ENCODE results near the gene PDGFA. TPM values are rescaled to one million over a fixed set of nuclear protein-coding genes. Genes with fewer than 3 reads are reported as not detected.

Gene PDGFA
- total RNA-seq, 2 donors from 2014 or later, result 34.9 to 50.5 TPM

DNA sequence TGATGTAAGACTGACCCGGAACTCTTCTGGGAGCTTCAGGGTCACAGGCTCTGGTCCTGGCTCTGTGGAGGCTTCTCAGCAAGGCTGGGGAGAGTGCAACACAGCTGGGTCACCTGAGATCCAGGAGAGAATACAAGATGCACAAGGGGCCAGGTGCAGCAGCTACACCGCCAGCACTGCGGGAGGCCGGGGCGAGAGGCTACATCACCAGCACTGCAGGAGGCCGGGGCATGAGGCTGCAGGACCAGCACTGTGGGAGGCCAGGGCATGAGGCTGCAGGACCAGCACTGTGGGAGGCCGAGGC is 44.3 kb downstream of the PDGFA start:
- no peaks in the 10 kb centered on the region for H3K4me1 ChIP-seq
- H3K9me3 ChIP-seq, result no peaks in the 10 kb centered on the region
- intact Hi-C loops (cut with DNase I), result no loop called here
- H3K9ac ChIP-seq (ENCODE audit: low read depth in 2 of 2, low read length in 2 of 2), result no peak overlapping the region
- H3K27ac ChIP-seq, result no peak overlapping the region
- no peak overlapping the region for H3K4me3 ChIP-seq
- no peak for DNase-seq
- no peaks in the 10 kb centered on the region for H3K27me3 ChIP-seq
- H3K36me3 ChIP-seq, result no peaks in the 10 kb centered on the region
- TF ChIP-seq, protein P1, sequence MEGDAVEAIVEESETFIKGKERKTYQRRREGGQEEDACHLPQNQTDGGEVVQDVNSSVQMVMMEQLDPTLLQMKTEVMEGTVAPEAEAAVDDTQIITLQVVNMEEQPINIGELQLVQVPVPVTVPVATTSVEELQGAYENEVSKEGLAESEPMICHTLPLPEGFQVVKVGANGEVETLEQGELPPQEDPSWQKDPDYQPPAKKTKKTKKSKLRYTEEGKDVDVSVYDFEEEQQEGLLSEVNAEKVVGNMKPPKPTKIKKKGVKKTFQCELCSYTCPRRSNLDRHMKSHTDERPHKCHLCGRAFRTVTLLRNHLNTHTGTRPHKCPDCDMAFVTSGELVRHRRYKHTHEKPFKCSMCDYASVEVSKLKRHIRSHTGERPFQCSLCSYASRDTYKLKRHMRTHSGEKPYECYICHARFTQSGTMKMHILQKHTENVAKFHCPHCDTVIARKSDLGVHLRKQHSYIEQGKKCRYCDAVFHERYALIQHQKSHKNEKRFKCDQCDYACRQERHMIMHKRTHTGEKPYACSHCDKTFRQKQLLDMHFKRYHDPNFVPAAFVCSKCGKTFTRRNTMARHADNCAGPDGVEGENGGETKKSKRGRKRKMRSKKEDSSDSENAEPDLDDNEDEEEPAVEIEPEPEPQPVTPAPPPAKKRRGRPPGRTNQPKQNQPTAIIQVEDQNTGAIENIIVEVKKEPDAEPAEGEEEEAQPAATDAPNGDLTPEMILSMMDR (IDR thresholded peaks at IDR 0.05), result no peak

DNA sequence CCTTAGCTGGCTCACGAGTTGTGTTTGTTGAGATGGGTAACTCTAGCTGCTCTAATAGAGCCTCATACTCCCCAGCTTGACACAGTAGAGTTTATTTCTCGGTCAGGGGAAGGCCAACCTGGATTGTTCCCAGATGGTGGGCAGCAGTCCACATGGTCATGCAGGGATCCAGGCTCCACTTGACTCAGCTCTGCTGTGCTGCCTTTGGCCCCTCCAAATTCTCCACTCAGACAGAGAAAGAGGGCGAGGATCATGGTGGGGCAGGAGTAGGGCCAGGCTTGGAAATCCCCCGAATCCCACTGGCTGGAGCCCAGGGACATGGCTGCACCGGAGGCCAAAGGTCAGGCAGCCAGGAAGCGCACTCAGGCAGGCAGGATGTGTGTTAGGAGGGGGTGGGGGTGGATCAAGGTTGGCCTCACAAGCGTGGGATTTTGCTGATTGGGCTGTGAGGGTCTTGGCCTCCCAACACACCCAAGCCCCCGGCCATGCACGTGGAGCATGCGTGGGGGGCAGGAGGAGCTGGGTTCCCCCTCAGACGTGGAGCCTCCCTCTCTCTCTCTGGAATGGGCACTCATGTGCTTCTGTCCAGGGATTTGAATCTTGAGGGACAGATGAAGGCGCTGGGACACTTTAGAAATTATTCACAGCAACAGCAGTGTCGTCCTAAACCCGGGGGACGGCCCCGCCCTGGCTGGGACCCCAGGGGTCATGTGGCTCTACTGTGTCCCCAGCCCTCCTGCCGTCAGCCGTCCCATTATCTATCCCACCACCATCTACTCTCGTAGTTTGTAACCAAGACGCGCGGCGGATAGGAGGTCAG is 44.8 kb downstream of the PDGFA start:
- Histone ChIP-seq H3K36me3 (no peaks in the 10 kb centered on the region), H3K9ac (ENCODE audit: low read depth in 2 of 2, low read length in 2 of 2) (no peak overlapping the region), H3K27me3 (no peaks in the 10 kb centered on the region), H3K27ac (no peak overlapping the region), H3K4me3 (no peak overlapping the region), H3K4me1 (no peaks in the 10 kb centered on the region), H3K9me3 (no peaks in the 10 kb centered on the region)
- intact Hi-C loops (cut with DNase I), result no loop called here
- no peak for DNase-seq
- TF ChIP-seq, protein P1 (IDR thresholded peaks at IDR 0.05), result no peak

DNA sequence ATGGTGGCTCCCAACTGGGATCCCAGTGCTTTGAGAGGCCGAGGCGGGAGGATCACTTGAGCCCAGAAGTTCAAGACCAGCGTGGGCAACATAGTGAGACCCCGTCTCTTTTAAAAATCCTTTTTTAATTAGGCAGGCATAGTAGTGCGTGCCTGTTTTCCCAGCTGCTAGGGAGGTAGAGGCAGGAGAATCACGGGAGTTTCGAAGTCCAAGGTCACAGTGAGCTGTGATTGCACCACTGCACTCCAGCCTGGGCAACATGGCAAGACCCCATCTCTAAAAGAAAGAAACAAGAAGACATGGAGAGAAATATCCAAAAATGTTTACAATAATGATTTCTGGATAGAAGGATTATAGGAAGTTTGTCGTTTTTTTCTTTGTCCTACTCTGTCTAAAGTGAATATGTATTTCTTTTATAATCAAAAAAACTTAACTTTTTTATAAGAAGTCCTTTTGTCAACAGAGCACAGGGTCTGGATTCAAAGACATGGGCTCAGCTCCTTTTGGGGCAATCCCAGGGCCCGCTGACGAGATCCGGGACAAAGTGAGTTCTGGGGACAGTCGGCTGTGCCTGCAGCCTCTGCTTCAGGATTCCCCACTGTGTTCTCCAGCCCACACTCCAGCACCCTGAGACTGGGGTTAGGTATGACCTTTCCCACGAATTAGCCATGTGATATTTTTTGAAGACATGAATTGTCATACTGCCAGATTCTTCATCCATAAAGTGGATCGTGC is 45.6 kb downstream of the PDGFA start:
- intact Hi-C loops (cut with DNase I), result no loop called here
- H3K4me1 ChIP-seq, result no peaks in the 10 kb centered on the region
- no peak overlapping the region for H3K4me3 ChIP-seq
- H3K9ac ChIP-seq (ENCODE audit: low read depth in 2 of 2, low read length in 2 of 2), result no peak overlapping the region
- H3K9me3 ChIP-seq, result no peaks in the 10 kb centered on the region
- TF ChIP-seq, protein P1 (IDR thresholded peaks at IDR 0.05), result no peak
- H3K27ac ChIP-seq, result no peak overlapping the region
- H3K27me3 ChIP-seq, result no peaks in the 10 kb centered on the region
- no peak for DNase-seq
- H3K36me3 ChIP-seq, result no peaks in the 10 kb centered on the region

DNA sequence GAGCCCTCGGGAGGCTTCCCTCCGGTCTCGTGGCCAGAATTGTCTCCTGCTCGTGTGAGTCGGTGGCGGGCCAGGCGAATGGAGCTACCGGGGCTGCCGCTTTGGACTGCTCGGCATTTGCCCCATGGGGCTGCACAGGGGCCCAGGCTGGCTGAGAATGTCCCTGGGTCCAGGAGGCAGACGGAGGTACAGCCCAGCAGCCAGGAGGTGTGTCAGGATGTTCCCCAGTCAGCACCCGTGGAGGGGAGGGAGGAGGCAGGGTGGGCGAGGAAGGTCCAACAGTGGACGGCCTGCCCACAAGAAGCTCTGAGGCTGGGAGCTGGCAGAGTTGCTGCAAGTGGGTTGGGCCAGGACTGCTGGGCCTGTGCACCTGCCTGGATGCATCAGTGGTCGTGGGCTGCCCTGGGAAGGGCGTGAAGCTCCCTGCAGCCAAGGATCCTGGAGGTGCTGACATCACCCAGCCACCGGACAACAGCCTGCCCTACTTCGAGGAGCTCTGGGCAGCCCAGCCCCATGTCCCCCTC is 46.4 kb downstream of the PDGFA start:
- Histone ChIP-seq H3K9me3 (no peaks in the 10 kb centered on the region), H3K27me3 (no peaks in the 10 kb centered on the region), H3K36me3 (no peaks in the 10 kb centered on the region), H3K27ac (no peak overlapping the region), H3K4me1 (no peaks in the 10 kb centered on the region), H3K4me3 (no peak overlapping the region), H3K9ac (ENCODE audit: low read depth in 2 of 2, low read length in 2 of 2) (no peak overlapping the region)
- no peak for DNase-seq
- TF ChIP-seq, protein P1 (IDR thresholded peaks at IDR 0.05), result no peak
- intact Hi-C loops (cut with DNase I), result no loop called here

DNA sequence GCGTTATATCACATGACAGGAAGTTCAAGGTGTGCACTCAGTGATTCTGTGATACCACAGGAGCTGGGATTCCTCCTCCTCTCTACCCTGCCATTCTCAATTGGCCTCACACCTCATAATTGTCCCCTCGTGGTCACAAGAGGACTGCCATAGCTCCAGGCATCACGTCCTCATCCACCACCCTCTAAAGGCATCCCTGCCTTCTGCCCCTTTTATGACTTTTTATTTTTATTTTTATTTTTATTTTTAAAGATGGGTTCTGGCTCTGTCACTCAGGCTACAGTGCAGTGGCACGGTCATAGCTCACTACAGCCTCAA is 47.0 kb downstream of the PDGFA start:
- no peaks in the 10 kb centered on the region for H3K4me1 ChIP-seq
- no peak for DNase-seq
- H3K27me3 ChIP-seq, result no peaks in the 10 kb centered on the region
- intact Hi-C loops (cut with DNase I), result no loop called here
- no peak overlapping the region for H3K9ac ChIP-seq (ENCODE audit: low read depth in 2 of 2, low read length in 2 of 2)
- TF ChIP-seq, protein P1 (IDR thresholded peaks at IDR 0.05), result no peak
- no peak overlapping the region for H3K27ac ChIP-seq
- H3K36me3 ChIP-seq, result no peaks in the 10 kb centered on the region
- H3K4me3 ChIP-seq, result no peak overlapping the region
- H3K9me3 ChIP-seq, result no peaks in the 10 kb centered on the region

Data from colonic mucosa (tissue), 4 donors.